HEK293T (cell line): ENCODE measurements around the gene CIITA.

Experiments used
- ARNT ChIP-seq: fragments of 450-650 bp; IDR thresholded peaks from 2 replicates; pipeline ENCODE4 v1.6.1; 2017; ENCODE audit warnings: mild to moderate bottlenecking
- BHLHE40 ChIP-seq: fragments of 450-650 bp; IDR thresholded peaks from 2 replicates; pipeline ENCODE4 v1.6.1; 2016; ENCODE audit warnings: mild to moderate bottlenecking, moderate library complexity, borderline replicate concordance
- CTBP1 ChIP-seq: fragments of 450-650 bp; IDR thresholded peaks from 2 replicates; pipeline ENCODE4 v1.6.1; 2016; ENCODE audit warnings: borderline replicate concordance
- ELF4 ChIP-seq: fragments of 450-650 bp; IDR thresholded peaks from 2 replicates; pipeline ENCODE4 v1.6.1; 2017; ENCODE audit warnings: antibody characterized with exemption
- FOXK2 ChIP-seq: fragments of 450-650 bp; IDR thresholded peaks from 2 replicates; pipeline ENCODE4 v1.6.1; 2016; ENCODE audit warnings: mild to moderate bottlenecking
- FOXM1 ChIP-seq: fragments of 450-650 bp; IDR thresholded peaks from 2 replicates; pipeline ENCODE4 v1.6.1; 2017; ENCODE audit warnings: mild to moderate bottlenecking, borderline replicate concordance
- PKNOX1 ChIP-seq: fragments of 450-650 bp; IDR thresholded peaks from 2 replicates; pipeline ENCODE4 v1.6.1; 2016
- SP1 ChIP-seq: fragments of 450-650 bp; IDR thresholded peaks from 2 replicates; pipeline ENCODE4 v1.6.1; 2017
- ZNF384 ChIP-seq: fragments of 450-650 bp; IDR thresholded peaks from 2 replicates; pipeline ENCODE4 v1.6.1; 2016

GRCh38 chr16:10877472-10877946, 507 bp downstream of the CIITA start:
- TF ChIP-seq SP1, result no peak
- TF ChIP-seq ELF4, result no peak
- no peak for TF ChIP-seq PKNOX1
- no peak for TF ChIP-seq BHLHE40
- no peak for TF ChIP-seq FOXK2
- no peak for TF ChIP-seq FOXM1
- no peak for TF ChIP-seq CTBP1
- no peak for TF ChIP-seq ARNT
- no peak for TF ChIP-seq ZNF384
